HG02571 (cell line): ENCODE results near the gene GPR137B.
"Not testable (repeated sequence)": the region's sequence is repeated elsewhere in the genome, so short reads cannot be mapped to it uniquely, and the experiment has no call there.

ENCODE experiments used
- ATAC-seq: cut with Tn5 transposase; IDR thresholded peaks from one replicate; pipeline ENCODE4 v1.9.1; 2021; ENCODE audit warnings: mild to moderate bottlenecking, moderate library complexity; ENCODE audit not compliant: unreplicated experiment

Gene GPR137B

DNA sequence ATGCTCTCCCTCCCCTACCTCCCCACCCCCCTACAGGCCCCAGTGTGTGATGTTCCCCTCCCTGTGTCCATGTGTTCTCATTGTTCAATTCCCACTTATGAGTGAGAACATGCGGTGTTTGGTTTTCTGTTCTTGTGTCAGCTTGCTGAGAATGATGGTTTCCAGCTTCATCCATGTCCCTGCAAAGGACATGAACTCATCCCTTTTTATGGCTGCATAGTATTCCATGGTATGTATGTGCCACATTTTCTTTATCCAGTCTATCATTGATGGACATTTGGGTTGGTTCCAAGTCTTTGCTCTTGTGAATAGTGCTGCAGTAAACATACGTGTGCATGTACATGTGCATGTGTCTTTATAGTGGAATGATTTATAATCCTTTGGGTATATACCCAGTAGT is 44.1 kb downstream of the GPR137B start:
- not testable (repeated sequence) for ATAC-seq

- not testable (repeated sequence) for ATAC-seq
These were observed 45.7 kb downstream of the GPR137B start for GRCh38 chr1:236188084-236188483.

GRCh38 chr1:236193184-236193583 is 50.8 kb downstream of the GPR137B start:
- ATAC-seq: no peak

DNA sequence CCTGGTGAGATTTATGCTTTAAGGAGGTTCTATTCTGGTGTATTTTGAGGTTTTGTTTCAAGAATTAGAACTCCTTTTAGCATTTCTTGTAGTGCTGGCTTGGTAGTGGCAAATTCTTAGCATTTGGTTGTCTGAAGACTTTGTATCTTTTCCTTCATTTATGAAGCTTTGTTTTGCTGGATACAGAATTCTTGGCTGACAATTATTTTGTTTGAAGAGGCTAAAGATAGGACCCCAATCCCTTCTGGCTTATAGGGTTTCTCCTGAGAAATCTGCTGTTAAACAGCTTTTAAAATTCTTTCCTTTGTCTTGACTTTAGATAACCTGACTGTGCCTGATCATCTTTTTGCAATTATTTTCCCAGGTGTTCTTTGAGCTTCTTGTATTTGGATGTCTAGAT is 58.6 kb downstream of the GPR137B start:
- ATAC-seq: no peak

- ATAC-seq: no peak
These were observed 59.4 kb downstream of the GPR137B start for GRCh38 chr1:236201786-236202185.

- no peak for ATAC-seq
These were observed 61.7 kb downstream of the GPR137B start for GRCh38 chr1:236204039-236204438.

- ATAC-seq: no peak
These were observed 62.3 kb downstream of the GPR137B start for GRCh38 chr1:236204656-236205055.

DNA sequence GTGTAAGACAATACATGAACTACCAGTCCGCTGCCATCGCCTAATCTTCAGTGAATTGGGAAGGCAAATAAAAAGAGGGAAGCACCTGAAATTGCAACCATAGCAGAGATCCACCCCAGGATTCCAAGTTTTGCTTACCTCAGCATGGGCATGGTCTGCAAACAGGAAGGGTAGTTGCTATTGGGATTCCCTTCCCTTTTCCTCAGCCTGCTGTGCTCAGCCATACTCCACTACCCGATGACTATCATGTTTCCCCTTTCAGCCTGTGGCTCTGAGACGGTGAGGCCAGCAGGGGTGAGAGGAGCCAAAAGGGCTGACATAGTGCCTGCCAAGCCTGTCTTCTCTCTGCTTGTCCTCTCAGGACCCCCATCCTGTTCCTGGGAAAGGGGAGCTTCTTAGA is 64.2 kb downstream of the GPR137B start:
- no peak for ATAC-seq

GRCh38 chr1:236207121-236207520 is 64.8 kb downstream of the GPR137B start:
- no peak for ATAC-seq

GRCh38 chr1:236207569-236207968 is 65.2 kb downstream of the GPR137B start:
- ATAC-seq: no peak

DNA sequence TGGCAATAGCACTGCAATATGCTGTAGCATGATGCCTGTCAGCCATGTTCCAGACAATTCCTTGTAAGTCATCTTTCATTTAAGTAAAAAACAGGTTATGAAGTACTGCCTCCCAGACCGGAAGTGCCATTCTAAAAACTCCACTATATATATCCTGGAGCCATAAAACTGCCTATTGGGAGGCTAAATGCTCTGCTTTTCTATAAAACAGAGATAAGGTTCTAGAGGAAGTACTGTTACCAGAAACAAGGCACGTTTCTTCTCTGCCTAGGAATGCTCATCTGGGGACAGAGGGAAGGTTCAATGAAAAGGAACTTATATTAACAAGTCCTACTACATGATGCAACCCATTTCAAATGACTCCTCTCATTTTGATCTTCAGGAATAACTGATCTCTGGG is 66.8 kb downstream of the GPR137B start:
- no peak for ATAC-seq

- no peak for ATAC-seq
These were observed 67.4 kb downstream of the GPR137B start for GRCh38 chr1:236209713-236210112.

DNA sequence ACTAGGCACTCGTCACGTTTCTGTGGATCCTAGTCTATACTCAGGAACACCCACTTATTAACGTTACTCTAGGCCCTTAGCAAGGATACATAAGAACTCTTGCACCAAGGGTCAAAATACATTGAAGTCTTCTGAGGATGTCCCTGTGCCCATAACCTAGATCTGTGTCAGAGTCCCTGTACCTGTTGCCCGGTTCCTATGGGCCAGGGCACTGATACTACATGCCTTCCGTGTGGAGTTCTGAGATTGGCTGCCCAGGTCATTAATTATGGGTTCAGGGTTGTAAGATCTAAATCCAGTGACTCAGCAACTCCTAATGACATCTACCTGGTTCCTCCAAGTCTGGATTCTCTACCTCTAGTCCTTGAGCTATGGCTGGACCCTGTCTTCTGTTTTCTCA is 69.5 kb downstream of the GPR137B start:
- ATAC-seq: no peak

DNA sequence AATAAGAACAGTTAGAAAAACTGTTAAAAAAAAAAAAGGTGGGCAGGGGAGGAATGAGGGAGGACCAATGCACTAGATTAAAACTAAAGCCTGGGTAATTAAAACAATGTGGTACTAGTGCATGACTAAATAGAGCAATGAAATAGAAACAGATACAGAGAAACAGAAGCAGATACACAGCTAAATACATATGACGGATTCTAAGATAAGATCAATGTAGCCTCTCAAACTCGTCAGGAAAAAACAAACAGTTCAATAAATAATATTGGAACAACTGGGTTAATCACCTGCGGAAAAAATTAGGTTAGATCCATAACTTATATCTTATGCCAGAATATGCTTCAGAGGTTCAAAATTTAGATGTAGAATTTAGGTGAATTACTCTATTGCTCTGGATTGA is 71.2 kb downstream of the GPR137B start:
- ATAC-seq: no peak

- ATAC-seq: no peak
These were observed 72.4 kb downstream of the GPR137B start for GRCh38 chr1:236214761-236215160.

DNA sequence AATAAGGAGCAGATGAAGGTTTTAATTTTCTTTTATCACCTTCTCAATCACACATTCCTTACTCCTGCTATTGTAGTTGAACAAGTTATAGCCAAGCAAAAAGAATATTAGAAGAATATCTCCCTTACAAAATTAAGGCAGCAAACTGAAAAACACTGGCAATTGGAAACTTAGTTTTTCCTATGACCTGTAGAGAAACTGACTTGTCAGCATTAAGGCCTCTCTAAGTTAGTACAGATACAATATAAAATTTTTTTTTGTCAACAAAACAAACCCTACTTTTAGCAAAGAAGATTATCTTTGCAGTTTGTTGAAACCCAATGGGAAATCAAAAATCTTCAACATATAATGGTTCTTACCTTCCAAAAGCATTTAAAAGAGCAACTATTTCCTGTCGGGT is 78.1 kb downstream of the GPR137B start:
- ATAC-seq: no peak

DNA sequence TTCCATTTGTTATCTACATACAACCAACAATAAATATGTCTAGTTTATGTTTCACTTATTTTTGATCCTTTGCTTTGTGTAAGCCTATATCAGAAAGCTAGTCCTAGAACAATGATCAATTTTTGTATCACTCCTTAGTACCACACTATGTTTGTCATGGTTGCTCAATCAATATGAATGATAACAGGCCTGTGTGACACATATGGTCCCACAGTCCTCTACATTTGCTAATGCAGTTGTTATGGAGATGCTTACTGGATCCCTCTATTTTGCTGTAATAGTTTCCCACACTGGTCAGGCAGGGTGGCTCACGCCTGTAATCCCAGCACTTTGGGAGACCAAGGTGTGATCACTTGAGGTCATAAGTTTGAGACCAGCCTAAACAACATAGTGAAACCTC is 80.3 kb downstream of the GPR137B start:
- ATAC-seq: no peak

GRCh38 chr1:236228411-236228810 is 86.1 kb downstream of the GPR137B start:
- ATAC-seq: no peak

GRCh38 chr1:236235116-236235515 is 92.8 kb downstream of the GPR137B start:
- no peak for ATAC-seq

GRCh38 chr1:236239092-236239585 is 96.8 kb downstream of the GPR137B start:
- ATAC-seq: no peak

DNA sequence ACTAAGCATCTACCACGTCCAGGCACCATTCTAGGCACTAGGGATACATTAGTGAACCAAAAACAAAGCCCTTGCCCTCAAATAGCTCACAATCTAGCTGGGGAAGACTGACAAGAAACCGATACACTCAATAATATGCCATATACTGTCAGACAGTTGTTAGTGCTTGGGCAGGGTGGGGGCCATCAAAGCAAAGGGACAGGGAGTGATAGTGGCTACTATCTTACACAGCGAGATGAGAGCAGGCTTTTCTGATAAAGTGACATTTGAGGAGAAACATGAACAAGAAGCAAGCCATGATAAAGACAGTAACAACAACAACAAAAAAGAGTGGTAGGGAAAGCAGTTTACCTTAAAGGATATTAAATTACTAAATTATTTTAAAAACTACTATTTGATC is 98.3 kb downstream of the GPR137B start:
- no peak for ATAC-seq

DNA sequence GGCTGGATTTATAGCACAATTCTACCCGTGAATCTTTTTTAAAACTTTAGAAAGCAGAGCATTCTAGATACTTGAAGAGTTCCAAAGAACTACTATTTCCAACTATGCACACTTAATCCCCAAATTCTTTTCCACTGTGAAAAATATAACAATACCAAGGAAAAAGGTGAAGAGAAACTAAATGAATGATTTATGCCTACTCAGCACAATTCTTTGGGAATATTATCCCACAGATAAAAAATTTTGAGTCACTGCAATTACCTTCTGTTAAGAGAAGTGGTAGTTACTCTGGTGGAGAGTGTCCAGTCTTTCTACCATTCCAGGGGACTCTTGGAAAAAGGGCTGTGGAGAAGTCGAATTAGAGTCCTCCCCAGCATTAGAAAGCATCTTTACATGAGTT is 100.2 kb downstream of the GPR137B start:
- ATAC-seq: no peak

DNA sequence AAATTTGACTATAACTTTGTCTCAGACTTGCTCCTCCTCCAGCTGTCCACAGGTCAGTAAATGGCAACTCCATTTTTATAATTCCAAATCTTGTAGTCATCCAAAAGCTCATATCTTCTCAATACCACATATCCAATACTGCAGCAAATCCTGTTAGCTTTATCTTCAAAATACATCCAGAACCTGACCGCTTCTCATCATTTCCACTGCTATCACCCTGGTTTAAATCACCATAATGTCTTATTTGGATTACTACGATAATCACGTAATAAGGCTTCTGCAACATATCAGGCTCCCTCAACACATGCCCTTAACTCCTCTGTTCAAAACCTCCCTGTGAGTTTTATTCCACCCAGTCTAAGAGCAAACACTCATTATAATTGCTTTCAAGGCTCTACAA is 104.9 kb downstream of the GPR137B start:
- no peak for ATAC-seq

DNA sequence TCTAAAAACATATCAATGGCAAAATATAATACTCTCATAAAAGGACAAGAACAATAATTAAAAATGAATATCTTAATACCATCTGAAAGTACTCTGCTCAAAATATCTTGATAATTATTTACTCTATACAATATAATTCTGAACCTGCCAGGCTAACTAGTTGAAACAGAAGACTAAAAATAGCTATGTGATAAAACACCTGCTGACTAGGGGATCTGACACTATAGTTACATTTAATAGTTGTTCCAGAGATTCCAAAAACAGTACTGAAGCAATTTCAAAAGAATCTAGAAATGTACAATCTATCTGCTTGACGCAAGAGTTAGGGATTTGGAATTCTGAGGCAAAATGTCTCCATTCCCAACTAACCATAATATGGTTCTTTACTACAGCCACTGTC is 109.2 kb downstream of the GPR137B start:
- no peak for ATAC-seq
